Right lobe of liver (tissue), 4 donors: ENCODE data around the gene NAA20.

Source experiments
- CTCF ChIP-seq, 4 donors: fragments of 200-600 bp in 3 of 4; fragments of 450-650 bp in 1 of 4; IDR thresholded peaks; one replicate each; pipeline versions ENCODE4 v1.5.1 to v1.8.0; 2016 to 2022; ENCODE audit warnings: antibody characterized with exemption in 4 of 4, mild to moderate bottlenecking in 2 of 4
- POLR2A ChIP-seq: fragments of 450-650 bp; IDR thresholded peaks from one replicate; pipeline ENCODE4 v1.6.1; 2017; ENCODE audit warnings: antibody characterized with exemption, mild to moderate bottlenecking
- donor health status: DM: no; HTN: no; CAD: no.
- donor health status: DM: no; HTN: no; CAD: no.
- donor health status: DM: no; HTN: yes; CAD: no.

- TF ChIP-seq CTCF (IDR thresholded peaks at IDR 0.05): no peak
- no peak for TF ChIP-seq POLR2A
These were observed 41.3 kb upstream of the NAA20 start for GRCh38 chr20:19975901-19976300.
